Neutrophil (primary cell): ENCODE measurements around the gene ORM2.

ENCODE experiments used
- H3K27ac ChIP-seq: fragments of 200-600 bp; sonication (generic); 2 replicates; pipeline ENCODE4 v1.5.1; 2016; ENCODE audit warnings: mild to moderate bottlenecking, moderate library complexity
- H3K27me3 ChIP-seq: fragments of 200-600 bp; sonication (generic); 2 replicates; pipeline ENCODE4 v1.6.0; 2016; ENCODE audit warnings: mild to moderate bottlenecking
- H3K36me3 ChIP-seq: fragments of 200-600 bp; sonication (generic); 2 replicates; pipeline ENCODE4 v1.5.1; 2017
- H3K4me1 ChIP-seq, 2 experiments: fragments of 200-600 bp in 1 of 2; sonication (generic) in 1 of 2; 1 replicate in 1 of 2; 2 replicates in 1 of 2; pipeline versions ENCODE4 v1.5.1 to v1.6.1; 2013 to 2016; ENCODE audit warnings: low read depth in 1 of 2, low read length in 1 of 2, mild to moderate bottlenecking in 1 of 2, moderate library complexity in 1 of 2; ENCODE audit not compliant: control insufficient read depth in 1 of 2, insufficient read depth in 1 of 2
- H3K4me3 ChIP-seq, 2 experiments: fragments of 200-600 bp in 1 of 2; sonication (generic) in 1 of 2; 1 replicate in 1 of 2; 2 replicates in 1 of 2; pipeline ENCODE4 v1.5.1; 2013 to 2016; ENCODE audit warnings: low read depth in 1 of 2, low read length in 1 of 2, mild to moderate bottlenecking in 1 of 2, moderate library complexity in 1 of 2
- H3K9me3 ChIP-seq: fragments of 200-600 bp; sonication (generic); 2 replicates; pipeline ENCODE4 v1.5.1; 2016
- TF ChIP-seq, protein P1 (sequence below): fragments of 200-600 bp; sonication (generic); IDR thresholded peaks from 2 replicates; pipeline ENCODE4 v1.5.1; 2016; ENCODE audit warnings: antibody characterized with exemption

The ORM2 gene

GRCh38 chr9:114287763-114288192, 41.9 kb upstream of the ORM2 start:
- no peaks in the 10 kb centered on the region for H3K36me3 ChIP-seq
- no peaks in the 10 kb centered on the region for H3K4me1 ChIP-seq
- H3K27ac ChIP-seq: no peak overlapping the region
- no peaks in the 10 kb centered on the region for H3K9me3 ChIP-seq
- H3K4me3 ChIP-seq: no peak overlapping the region
- peaks cover 26% of the 10 kb centered on the region for H3K27me3 ChIP-seq
- TF ChIP-seq, protein P1, sequence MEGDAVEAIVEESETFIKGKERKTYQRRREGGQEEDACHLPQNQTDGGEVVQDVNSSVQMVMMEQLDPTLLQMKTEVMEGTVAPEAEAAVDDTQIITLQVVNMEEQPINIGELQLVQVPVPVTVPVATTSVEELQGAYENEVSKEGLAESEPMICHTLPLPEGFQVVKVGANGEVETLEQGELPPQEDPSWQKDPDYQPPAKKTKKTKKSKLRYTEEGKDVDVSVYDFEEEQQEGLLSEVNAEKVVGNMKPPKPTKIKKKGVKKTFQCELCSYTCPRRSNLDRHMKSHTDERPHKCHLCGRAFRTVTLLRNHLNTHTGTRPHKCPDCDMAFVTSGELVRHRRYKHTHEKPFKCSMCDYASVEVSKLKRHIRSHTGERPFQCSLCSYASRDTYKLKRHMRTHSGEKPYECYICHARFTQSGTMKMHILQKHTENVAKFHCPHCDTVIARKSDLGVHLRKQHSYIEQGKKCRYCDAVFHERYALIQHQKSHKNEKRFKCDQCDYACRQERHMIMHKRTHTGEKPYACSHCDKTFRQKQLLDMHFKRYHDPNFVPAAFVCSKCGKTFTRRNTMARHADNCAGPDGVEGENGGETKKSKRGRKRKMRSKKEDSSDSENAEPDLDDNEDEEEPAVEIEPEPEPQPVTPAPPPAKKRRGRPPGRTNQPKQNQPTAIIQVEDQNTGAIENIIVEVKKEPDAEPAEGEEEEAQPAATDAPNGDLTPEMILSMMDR: no peak

DNA sequence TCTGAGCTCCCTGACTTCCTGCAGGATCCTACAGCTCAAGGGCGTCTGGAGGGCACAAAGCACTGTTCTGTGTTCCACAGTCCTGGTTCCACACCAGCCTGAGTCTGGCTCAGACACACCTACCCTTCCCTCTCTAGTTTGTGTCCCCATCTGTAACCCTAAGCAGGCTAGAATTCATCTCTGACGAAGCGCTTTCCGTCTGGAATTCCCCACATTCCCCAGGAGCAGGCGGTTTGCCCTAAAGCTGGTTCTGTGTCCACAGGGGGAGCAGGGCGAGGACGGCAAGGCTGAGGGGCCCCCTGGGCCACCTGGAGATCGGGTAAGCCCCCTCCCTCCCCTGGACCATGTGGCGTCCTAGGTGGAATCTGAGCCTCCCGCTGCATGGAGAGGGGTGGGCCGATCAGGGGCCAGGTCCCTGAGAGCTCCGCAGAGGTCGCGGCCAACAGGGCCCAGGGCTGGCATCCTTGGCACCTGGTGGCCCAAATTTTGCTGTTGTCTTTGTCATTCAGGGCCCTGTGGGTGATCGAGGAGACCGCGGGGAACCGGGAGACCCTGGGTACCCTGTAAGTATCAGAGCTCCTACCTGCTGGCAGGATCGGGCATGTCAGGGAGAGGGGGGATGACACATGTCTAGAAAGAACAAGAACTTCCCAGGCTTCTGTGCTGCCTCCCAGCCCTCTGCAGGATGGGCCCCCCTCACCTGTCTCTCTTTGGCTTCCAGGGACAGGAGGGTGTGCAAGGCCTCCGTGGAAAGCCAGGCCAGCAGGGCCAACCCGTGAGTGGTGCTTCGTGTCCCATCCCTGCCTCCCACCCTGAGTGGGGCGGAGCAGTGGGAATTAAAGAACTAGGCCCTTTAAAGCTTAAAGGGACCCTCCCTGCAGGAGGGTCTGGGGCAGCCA, 41.2 kb upstream of the ORM2 start:
- Histone ChIP-seq H3K27me3 (peaks cover 23% of the 10 kb centered on the region), H3K9me3 (no peaks in the 10 kb centered on the region), H3K36me3 (no peaks in the 10 kb centered on the region), H3K4me1 (no peaks in the 10 kb centered on the region), H3K4me3 (no peak overlapping the region), H3K27ac (no peak overlapping the region)
- TF ChIP-seq, protein P1: no peak

DNA sequence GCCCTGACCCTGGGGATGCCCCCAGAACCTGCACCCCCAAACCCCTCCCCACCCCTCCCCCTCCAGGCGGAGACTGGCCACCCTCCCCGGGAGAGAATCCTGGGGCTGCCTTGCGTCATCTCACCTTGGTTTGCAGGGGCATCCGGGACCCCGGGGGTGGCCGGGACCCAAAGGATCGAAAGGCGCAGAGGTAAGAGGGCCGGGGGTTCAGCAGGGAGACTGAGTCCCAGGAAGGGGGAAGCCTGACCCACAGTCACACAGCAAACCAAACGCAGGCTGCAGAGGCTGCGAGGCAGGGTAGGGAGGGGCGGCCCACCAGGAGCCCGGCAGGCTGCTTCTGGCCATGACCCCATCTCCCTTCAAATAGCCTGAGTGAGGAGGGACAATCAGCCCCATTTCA, 40.6 kb upstream of the ORM2 start:
- Histone ChIP-seq H3K9me3 (no peaks in the 10 kb centered on the region), H3K27ac (no peak overlapping the region), H3K36me3 (no peaks in the 10 kb centered on the region), H3K27me3 (peaks cover 23% of the 10 kb centered on the region), H3K4me3 (no peak overlapping the region), H3K4me1 (no peaks in the 10 kb centered on the region)
- TF ChIP-seq, protein P1: no peak

DNA sequence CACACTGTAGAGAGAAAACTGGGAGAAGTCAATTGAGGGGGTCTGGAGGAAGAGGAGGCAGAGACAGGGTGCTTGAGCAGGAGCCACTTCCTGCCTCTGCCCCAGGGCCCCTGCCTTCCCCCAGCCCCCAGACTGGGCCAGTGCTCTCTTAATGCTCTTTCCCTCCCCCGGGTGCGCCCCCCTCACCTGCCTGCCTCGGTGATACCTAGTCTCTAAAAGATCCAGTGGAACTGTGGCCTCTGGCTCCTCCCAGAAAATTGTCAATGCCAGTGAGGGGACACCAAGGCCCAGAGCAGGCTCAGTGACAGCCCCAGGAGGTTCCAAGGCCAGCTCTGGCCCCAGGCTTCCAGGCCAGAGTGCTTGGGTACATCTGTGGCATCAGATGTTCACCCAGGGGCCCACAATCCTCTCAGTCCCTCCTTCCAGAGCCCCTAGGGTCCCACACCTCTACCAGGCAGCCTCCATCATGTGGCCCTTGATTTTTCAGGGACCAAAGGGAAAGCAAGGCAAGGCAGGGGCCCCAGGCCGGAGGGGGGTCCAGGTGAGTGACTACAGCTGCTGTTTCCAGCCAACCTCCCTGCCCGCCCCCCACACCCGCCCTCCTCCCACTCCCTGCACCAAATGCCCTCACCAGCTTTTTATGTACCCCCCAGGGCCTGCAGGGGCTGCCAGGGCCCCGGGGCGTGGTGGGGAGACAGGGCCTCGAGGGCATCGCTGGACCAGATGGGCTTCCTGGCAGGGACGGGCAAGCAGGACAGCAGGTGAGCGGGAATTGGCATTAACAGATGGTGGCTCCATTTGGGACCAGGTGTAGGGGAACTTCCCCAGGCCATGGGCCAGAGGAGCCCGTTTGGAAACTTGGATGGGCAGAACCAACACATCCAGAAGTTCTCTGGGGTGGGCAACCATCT, 39.8 kb upstream of the ORM2 start:
- no peaks in the 10 kb centered on the region for H3K9me3 ChIP-seq
- H3K27ac ChIP-seq: no peak overlapping the region
- H3K27me3 ChIP-seq: peaks cover 25% of the 10 kb centered on the region
- no peaks in the 10 kb centered on the region for H3K4me1 ChIP-seq
- no peaks in the 10 kb centered on the region for H3K36me3 ChIP-seq
- TF ChIP-seq, protein P1: no peak
- H3K4me3 ChIP-seq: no peak overlapping the region

- TF ChIP-seq, protein P1: no peak
- H3K27ac ChIP-seq: no peak overlapping the region
- H3K27me3 ChIP-seq: peaks cover 20% of the 10 kb centered on the region
- H3K4me3 ChIP-seq: no peak overlapping the region
- no peaks in the 10 kb centered on the region for H3K36me3 ChIP-seq
- no peaks in the 10 kb centered on the region for H3K4me1 ChIP-seq
- H3K9me3 ChIP-seq: peaks cover 2% of the 10 kb centered on the region
These were observed 39.1 kb upstream of the ORM2 start for GRCh38 chr9:114290561-114290986.
